GDM1 (cell line): Measurements from ENCODE around the gene ZNF140.

Experiments
- DNase-seq: peaks from one replicate; lab custom pipeline; 2025; lab: John Stamatoyannopoulos, UW

The ZNF140 gene

GRCh38 chr12:133130038-133130807, 49.5 kb downstream of the ZNF140 start, which contains the start of the genes ZNF10 and ZNF891:
TSS of gene ZNF10 (plus strand) at chr12:133130627. CDS start at chr12:133144493, 13,866 bp downstream.
TSS of gene ZNF891 (minus strand) at chr12:133130274. CDS start at chr12:133121918, 8,356 bp downstream.
- peak; percentile 96 for DNase-seq

- DNase-seq: no peak
Measured at GRCh38 chr12:133130808-133131128, 50.0 kb downstream of the ZNF140 start.

GRCh38 chr12:133135747-133136146, 55.0 kb downstream of the ZNF140 start:
- DNase-seq: no peak

GRCh38 chr12:133145981-133146380, 65.3 kb downstream of the ZNF140 start:
- no peak for DNase-seq

- no peak for DNase-seq
Measured at GRCh38 chr12:133156125-133156690, 75.5 kb downstream of the ZNF140 start.
